ENCODE data around the gene FRMD3.

Gene FRMD3

GRCh38 chr9:83538172-83538889, at the start of gene FRMD3:
TSS of gene FRMD3 (minus strand) at chr9:83538401. CDS start at chr9:83538231, 170 bp downstream.
- no peak for DNase-seq (ENCODE audit: low read depth in 2 of 2)

DNA sequence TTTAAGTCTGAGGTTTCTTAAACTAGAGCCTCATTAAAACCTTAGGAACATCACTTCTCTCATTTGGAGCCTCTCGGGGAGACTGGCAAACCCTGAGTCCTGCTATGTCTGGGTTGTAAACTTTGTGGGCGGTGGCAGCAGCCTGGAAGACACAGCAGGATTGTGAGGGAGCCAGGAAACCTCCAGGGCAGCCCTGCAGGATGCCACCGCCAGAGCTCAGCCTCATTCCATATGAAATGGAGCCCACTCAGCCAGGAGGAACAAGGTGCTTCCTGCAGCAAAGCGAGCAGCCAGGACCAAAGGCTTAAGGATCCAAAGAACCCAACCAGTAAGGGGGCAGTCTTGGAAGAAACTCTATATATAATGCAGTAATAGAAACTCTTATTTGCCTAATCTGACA, 46.8 kb upstream of the FRMD3 start:
- DNase-seq (ENCODE audit: low read depth in 2 of 2): no peak

DNA sequence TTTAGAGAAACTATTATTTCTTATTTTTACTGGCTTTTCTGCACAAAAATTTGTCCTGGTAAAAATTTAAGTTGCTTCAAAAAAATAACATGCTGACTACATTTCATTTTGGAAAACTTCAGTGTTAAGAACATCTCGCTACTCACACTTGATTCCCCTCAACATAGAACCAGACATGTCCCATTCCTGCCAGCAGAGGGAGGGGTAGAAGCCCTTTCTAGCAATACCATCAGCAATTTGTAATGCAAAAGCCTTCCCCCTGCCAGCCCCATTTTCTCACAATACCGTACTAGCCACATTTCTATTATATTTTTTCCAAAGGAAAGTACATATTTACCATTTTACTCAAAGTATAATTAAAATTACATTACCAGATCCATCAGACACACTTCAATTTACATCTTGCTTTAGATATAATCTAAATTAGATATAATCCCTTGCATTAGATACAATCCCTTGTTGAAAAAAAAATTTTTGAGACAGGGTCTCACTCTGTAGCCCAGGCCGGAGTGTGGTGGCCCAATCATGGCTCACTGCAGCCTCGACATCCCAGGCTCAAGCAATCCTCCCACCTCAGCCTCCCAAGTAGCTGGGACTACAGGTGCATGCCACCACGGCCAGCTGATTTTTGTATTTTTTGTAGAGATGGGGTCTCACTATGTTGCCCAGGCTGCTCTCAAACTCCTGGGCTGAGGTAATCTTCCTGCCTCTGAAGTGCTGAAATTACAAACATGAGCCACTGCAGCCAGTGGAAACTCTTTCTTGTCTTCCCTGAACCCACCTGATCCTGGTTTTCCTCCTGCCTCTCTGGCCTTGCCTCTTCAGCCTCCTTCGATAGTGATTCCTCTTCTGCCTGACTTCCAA, 45.2 kb upstream of the FRMD3 start:
- DNase-seq (ENCODE audit: low read depth in 2 of 2): no peak

DNA sequence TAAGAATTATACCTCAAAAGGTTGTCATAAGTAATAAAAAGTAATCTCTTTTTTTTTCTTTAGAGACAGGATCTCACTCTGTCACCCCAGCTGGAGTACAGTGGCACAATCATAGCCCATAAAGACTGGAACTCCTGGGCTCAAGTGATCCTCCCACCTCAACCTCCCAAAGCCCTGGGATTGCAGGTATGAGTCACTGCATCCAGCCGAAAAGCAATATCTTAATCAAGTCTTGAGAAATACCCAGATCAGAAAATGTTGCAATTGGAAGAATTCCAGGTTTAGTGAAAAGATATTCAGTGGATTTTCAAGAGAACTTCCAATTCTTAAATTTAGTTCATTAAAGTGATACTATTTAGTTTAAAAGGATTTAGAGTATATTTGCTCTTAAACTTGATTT, 43.8 kb upstream of the FRMD3 start:
- no peak for DNase-seq (ENCODE audit: low read depth in 2 of 2)

DNA sequence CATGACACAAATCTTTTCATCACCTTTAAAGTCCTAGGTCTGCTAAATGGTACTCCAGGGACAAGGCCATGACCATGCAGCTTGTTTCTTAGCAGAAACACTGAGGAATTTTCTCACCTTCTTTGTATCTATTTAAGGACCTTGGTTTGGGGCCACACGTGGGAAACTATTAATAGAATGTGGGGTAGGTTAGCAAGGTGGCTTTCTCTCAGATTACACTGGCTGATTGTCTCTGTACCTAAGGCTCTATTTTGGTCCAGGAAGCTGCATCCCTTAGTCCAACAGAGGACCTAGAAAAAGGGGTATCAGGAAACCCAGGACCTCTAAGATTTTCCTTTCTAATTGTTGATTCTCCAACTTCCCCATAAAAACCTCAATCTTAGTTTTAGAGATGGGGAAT, 36.3 kb upstream of the FRMD3 start:
- no peak for DNase-seq (ENCODE audit: low read depth in 2 of 2)

DNA sequence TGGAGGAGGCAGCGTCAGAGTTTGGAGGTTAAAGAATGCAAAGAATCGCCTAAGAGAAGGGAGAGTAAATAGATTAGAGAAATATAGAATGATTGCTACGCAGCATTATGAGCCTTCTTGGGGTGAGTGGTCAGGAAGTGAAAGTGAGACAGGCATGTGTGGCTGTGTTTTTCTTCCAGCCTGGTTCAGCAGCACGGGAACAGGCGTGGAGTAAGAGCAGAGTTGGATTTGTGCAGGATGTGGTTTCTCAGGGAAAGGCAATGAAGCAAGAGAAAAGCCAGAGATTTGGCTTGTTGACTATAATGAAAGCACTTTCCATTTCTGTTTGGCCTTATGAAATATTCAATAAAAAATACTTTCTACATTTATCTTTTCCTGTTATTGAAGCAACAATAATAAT, 34.3 kb upstream of the FRMD3 start:
- DNase-seq (ENCODE audit: low read depth in 2 of 2): no peak

- DNase-seq (ENCODE audit: low read depth in 2 of 2): no peak
Observed at GRCh38 chr9:83570359-83570758, 32.2 kb upstream of the FRMD3 start.

DNA sequence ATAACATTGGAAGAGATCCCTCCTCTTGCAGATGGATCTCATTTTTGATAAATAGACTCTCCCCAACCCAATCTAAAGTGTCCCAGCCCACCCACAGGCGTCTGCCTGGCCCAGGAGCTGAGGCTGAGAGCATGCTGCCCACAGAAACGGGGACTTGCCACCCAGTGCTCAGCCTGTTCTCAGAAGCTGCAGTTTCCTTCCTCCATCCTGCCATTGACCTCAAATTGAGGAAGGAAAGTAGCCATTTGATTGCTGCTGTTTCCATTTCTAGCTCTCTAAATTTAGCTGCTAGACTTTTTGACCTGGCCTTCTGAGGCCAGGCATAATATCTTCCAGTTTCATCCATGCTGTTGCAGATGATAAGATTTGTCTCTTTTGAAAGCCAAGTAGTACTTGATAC, 31.1 kb upstream of the FRMD3 start:
- no peak for DNase-seq (ENCODE audit: low read depth in 2 of 2)

GRCh38 chr9:83563360-83563759, 25.2 kb upstream of the FRMD3 start:
- no peak for DNase-seq (ENCODE audit: low read depth in 2 of 2)

DNA sequence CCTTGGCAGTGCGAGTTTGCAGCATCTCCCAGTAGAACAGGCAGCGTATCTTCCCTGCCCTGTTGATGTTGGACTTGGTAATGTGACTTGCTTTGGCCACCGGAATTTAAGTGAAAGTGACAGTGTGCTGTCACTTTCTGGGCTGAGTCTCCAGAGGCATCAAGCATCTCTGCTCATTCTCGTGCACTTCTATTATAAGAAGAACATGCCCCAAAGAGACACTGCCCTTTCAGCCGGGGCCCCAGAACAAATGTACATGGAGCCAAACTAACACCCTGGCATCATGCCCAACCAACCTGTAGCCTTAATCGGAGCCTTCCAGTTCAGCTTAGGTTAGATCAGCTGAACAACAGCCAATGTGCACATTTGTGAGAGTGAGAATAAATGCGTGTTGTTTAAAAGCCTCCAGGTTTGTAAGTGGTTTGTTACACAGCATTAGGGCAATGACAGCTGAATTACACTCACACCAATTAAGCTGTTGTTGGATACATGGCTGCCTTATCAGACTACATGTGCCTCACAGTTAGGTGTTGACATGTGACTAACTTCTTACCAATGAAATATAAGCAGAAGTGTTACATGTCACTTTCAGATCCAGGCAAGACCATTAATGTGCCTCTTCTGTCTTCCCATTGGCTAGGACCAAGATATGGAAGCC, 22.1 kb upstream of the FRMD3 start:
- DNase-seq (ENCODE audit: low read depth in 2 of 2): no peak

DNA sequence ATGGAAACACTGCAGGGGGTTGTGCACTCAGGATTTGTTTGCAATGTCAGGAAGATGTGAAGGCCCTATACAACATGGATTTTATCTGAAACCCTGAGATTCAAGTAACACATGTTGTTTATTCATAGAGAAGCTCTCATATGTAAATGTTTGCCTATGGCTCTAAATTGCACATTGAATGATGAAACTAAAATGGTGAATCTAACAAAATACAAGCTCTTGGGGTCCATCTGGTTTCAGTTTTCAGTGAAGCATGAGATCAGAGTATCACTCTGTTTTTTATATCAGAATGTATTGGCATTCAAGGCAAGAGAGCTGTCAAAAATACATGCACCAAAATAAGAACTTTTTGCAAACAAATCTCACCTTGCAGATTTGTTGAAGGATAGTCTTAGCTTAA, 19.6 kb upstream of the FRMD3 start:
- DNase-seq (ENCODE audit: low read depth in 2 of 2): no peak

DNA sequence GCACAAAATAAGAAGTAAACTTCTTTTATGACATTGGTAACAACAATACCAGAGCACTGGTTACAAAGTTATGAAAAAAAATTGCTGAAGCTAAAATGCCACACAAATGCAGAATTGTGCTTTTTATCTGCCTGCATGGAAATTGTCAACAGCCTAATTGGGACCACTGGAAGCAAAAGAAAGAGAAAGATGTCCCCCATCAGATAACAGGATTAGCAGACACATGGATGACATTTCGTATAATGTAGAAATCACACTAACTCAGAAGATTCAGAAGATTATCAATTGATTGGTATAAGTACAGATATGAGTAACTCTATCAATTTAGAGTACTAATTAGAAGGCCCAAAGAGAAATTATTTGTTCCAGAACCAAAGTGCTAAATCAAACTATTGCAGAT, 19.1 kb upstream of the FRMD3 start:
- DNase-seq (ENCODE audit: low read depth in 2 of 2): no peak

DNA sequence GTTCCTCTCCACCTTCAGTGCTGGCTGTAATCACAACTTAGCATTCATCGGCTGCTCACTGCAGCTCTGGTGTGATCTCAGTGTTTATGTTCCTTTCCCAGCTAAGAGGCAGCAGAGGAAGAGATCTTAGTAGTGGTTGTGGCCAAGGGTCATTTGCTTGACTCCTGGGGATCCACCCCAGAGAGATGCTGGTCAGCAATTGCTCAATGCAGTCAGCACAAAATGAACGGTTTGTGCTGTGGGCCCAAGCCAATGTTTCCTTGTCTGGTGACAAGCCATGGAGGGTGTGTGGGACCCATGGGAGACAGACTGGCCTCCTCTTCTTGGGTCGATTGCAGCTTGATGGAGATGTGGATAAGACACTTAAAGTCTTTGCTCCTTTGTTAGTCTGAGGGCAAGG, 16.1 kb upstream of the FRMD3 start:
- DNase-seq (ENCODE audit: low read depth in 2 of 2): no peak

- DNase-seq (ENCODE audit: low read depth in 2 of 2): no peak
Observed at GRCh38 chr9:83544002-83544698, 5.9 kb upstream of the FRMD3 start.

GRCh38 chr9:83538890-83539238, 663 bp upstream of the FRMD3 start:
- DNase-seq (ENCODE audit: low read depth in 2 of 2): no peak

GRCh38 chr9:83537331-83538171, 650 bp downstream of the FRMD3 start:
- DNase-seq (ENCODE audit: low read depth in 2 of 2): no peak

DNA sequence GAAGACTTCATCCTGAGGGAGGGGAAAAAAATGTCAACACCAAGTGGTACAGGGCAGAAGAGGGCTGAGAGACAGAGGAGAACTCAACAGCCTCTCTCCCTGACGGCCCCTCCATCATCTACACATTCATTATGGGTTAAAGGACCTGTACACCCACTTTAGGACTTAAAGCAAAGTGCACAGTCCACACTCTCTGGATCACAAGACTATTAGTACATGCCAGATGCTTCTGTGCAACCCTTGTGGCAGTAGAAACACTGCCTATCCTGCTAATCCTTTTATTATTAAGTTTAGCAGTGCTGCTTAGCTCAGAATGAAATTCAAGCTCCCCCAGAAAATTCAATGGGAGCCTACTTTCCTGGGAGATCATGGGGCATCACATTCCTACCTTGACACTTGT, 1.9 kb downstream of the FRMD3 start:
- DNase-seq (ENCODE audit: low read depth in 2 of 2): no peak

- no peak for DNase-seq (ENCODE audit: low read depth in 2 of 2)
Observed at GRCh38 chr9:83535736-83536135, 2.5 kb downstream of the FRMD3 start.

DNA sequence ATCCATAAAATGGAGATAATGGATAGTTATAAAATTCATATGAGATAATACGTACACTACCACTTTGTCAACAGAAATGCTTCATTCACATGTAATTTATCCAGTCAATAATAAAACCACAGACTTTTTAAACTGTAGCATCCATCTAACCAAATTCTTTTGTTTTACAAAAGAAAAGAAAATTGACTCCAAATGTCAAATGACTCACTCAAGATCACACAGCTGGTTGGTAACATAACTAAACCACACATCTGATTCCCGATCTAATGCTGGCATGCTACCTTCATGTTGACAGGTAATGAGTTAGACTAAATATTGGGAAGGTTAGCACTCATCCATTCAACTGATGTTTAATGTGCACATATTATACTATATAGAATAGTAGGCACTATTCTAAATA, 4.9 kb downstream of the FRMD3 start:
- no peak for DNase-seq (ENCODE audit: low read depth in 2 of 2)

- DNase-seq (ENCODE audit: low read depth in 2 of 2): no peak
Observed at GRCh38 chr9:83526901-83527300, 11.3 kb downstream of the FRMD3 start.

GRCh38 chr9:83526211-83526610, 12.0 kb downstream of the FRMD3 start:
- DNase-seq (ENCODE audit: low read depth in 2 of 2): no peak
